ENCODE measurements around the gene DBI. TPM values are rescaled to one million over a fixed set of nuclear protein-coding genes. Genes with fewer than 3 reads are reported as not detected.

DBI gene
- total and polyA plus RNA-seq, 2 of the 13 experiments (the other 11 are each of a cell fraction or from before 2014, with no cell fraction given), result 330 to 659 TPM

GRCh38 chr2:119366649-119367471 is at the start of gene DBI, which contains the start of gene C2orf76 (continued):
- TF ChIP-seq KIAA2018 (CRISPR knock-in tag; IDR thresholded peaks at IDR 0.05; ENCODE audit: borderline replicate concordance), result peak; percentile 100
- peak; percentile 83 for TF ChIP-seq ZNF883 (CRISPR knock-in tag; IDR thresholded peaks at IDR 0.05; ENCODE audit: not compliant biosample characterization)
- no peak for TF ChIP-seq ZBTB40 (IDR thresholded peaks at IDR 0.05)
- peak; percentile 91 for TF ChIP-seq ZBTB40 (CRISPR knock-in tag; IDR thresholded peaks at IDR 0.05)
- TF ChIP-seq ZNF800 (CRISPR knock-in tag; IDR thresholded peaks at IDR 0.05), result no peak

Data from HepG2 (cell line).